Activated T-cell treated with anti-CD3 and anti-CD28 coated beads, Interleukin-2, amount 50 U/mL, for 72 hours (primary cell): ENCODE measurements around the gene FRY. TPM values are rescaled to one million over a fixed set of nuclear protein-coding genes. Genes with fewer than 3 reads are reported as not detected.

Experiments used
- ATAC-seq, 2 donors: fragments of 150-1000 bp; cut with Tn5 transposase; replicated peaks in 1 of 2; 2 replicates each; pipeline ENCODE4 v1.10.0; 2021; ENCODE audit warnings: moderate library complexity in 2 of 2, mild to moderate bottlenecking in 1 of 2
- DNase-seq, 2 donors: peaks; one replicate each; pipeline ENCODE4 v3.0.0; 2021 to 2022; ENCODE audit warnings: mixed read lengths in 1 of 2
- H3K27ac Mint-ChIP-seq: one replicate; pipeline ENCODE4 v1.8.0; 2022; ENCODE audit warnings: mild to moderate bottlenecking, moderate library complexity, mixed read lengths
- H3K27me3 Mint-ChIP-seq: one replicate; pipeline ENCODE4 v1.8.0; 2022; ENCODE audit warnings: low read depth, mixed read lengths
- H3K36me3 Mint-ChIP-seq, 2 donors: one replicate each; pipeline ENCODE4 v1.8.0; 2022; ENCODE audit warnings: mixed read lengths in 2 of 2, mild to moderate bottlenecking in 1 of 2; ENCODE audit not compliant: insufficient read depth in 2 of 2
- H3K4me1 Mint-ChIP-seq: one replicate; pipeline ENCODE4 v1.8.0; 2022; ENCODE audit warnings: low read depth, mixed read lengths
- H3K4me3 Mint-ChIP-seq, 2 donors: one replicate each; pipeline ENCODE4 v1.8.0; 2022; ENCODE audit warnings: mild to moderate bottlenecking in 2 of 2, mixed read lengths in 2 of 2, moderate library complexity in 2 of 2
- H3K9me3 Mint-ChIP-seq, 2 donors: one replicate each; pipeline ENCODE4 v1.8.0; 2022; ENCODE audit warnings: mixed read lengths in 2 of 2
- total RNA-seq, 2 donors: library from RNA; stranded (reverse); gene quantifications; one replicate each; pipeline ENCODE4 v1.2.3, GENCODE V29; 2022

Gene FRY
- total RNA-seq, 2 donors from 2014 or later = 6.5 to 7.6 TPM

DNA sequence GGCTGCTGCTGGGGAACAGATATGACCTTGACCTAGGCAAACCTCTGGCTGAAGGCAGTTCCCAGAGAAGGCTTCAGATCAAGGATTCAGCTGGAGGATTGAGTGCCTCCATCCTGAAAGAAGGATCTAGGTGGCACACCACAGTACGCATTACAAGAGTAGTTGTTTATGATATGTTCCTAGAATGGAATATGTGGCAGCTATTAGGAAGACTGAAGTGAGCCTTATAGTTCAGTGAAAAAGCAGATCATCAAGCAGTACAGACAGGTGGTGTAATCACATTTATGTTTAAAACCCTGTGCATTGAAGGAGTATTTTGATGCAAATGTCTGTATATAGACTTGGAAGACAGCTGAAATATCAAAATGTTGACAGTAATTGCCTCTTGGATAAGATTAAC, 167.6 kb downstream of the FRY start:
- H3K4me3 Mint-ChIP-seq = no peak overlapping the region
- H3K4me1 Mint-ChIP-seq = no peaks in the 10 kb centered on the region
- no peaks in the 10 kb centered on the region for H3K36me3 Mint-ChIP-seq
- no peaks in the 10 kb centered on the region for H3K9me3 Mint-ChIP-seq
- no peak overlapping the region for H3K27ac Mint-ChIP-seq
- DNase-seq (no peak), ATAC-seq (no peak)
- H3K27me3 Mint-ChIP-seq = no peaks in the 10 kb centered on the region

DNA sequence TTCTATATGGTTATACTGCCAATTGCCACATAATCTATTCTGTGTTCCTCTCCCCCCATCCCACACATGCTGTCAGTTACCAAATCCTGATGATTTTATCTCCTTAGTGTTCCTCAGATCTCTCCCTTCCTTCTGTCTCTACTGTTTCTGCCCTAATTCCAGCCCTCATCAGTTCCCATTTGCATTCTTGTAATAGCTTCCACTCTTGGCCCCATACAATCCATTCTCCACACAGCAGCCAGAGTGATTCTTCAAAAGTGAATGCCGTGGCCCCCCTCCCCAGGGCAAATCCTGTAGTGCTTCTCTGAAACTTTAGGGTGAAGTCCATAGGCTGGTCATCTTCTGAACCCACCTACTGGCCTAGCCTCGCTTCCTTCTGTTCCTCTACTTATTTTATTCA, 169.2 kb downstream of the FRY start:
- no peaks in the 10 kb centered on the region for H3K9me3 Mint-ChIP-seq
- DNase-seq (no peak), ATAC-seq (no peak)
- H3K27ac Mint-ChIP-seq = no peak overlapping the region
- H3K36me3 Mint-ChIP-seq = no peaks in the 10 kb centered on the region
- no peaks in the 10 kb centered on the region for H3K27me3 Mint-ChIP-seq
- H3K4me3 Mint-ChIP-seq = no peak overlapping the region
- H3K4me1 Mint-ChIP-seq = no peaks in the 10 kb centered on the region

DNA sequence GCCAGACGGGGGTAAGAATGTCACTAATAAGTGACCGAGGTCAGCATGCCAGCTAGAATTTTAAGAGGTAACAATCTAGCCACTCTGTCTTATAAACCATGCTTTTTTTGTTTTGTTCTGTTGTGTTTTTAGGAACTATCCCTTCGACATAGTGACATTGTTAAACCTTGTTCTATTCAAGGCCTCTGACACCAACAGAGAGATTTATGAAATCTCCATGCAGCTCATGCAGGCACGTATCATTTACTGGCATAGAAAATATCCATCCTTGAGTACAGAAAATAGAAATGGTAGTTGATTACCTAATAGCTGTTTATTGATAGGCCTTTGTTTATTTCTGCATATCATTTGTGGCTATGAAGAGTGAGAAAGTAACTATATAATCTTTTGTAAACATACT, 170.2 kb downstream of the FRY start:
- no peak overlapping the region for H3K27ac Mint-ChIP-seq
- H3K36me3 Mint-ChIP-seq = no peaks in the 10 kb centered on the region
- ATAC-seq (no peak), DNase-seq (no peak)
- no peaks in the 10 kb centered on the region for H3K4me1 Mint-ChIP-seq
- no peak overlapping the region for H3K4me3 Mint-ChIP-seq
- H3K9me3 Mint-ChIP-seq = no peaks in the 10 kb centered on the region
- H3K27me3 Mint-ChIP-seq = no peaks in the 10 kb centered on the region

DNA sequence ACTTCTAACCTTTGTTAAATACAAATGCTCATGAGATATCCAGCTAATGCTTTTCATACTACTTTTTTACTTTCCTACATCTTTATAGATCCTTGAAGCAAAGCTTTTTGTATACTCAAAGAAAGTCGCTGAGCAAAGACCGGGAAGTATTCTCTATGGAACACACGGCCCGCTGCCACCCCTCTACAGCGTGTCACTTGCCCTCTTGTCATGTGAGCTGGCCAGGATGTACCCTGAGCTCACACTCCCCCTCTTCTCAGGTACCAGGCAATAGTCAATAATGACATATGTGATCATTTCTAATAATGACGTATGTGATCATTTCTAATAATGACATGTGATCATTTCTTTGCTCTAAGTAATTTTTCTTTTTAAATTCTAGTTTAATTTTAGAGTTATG, 170.7 kb downstream of the FRY start:
- ATAC-seq (no peak), DNase-seq (no peak)
- H3K4me1 Mint-ChIP-seq = no peaks in the 10 kb centered on the region
- no peaks in the 10 kb centered on the region for H3K27me3 Mint-ChIP-seq
- no peaks in the 10 kb centered on the region for H3K9me3 Mint-ChIP-seq
- no peak overlapping the region for H3K4me3 Mint-ChIP-seq
- H3K27ac Mint-ChIP-seq = no peak overlapping the region
- H3K36me3 Mint-ChIP-seq = no peaks in the 10 kb centered on the region

DNA sequence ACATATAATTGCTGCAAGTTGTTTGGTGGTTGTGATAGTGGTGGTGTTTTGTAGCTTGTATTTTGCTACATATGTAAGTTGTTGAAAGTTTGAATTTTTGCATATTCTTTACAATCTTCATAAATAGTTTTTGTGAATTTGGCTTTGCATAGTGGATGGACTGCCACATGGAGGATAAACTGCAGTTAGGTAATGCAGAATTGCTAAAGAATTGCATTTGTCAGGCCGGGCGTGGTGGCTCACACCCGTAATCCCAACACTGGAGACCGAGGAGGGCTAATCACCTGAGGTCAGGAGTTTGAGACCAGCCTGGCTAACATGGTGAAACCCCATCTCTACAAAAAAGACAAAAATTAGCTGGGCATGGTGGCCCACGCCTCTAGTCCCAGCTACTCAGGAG, 171.6 kb downstream of the FRY start:
- Mint-ChIP-seq H3K4me1 (no peaks in the 10 kb centered on the region), H3K27me3 (no peaks in the 10 kb centered on the region), H3K27ac (no peak overlapping the region), H3K4me3 (no peak overlapping the region), H3K9me3 (no peaks in the 10 kb centered on the region), H3K36me3 (no peaks in the 10 kb centered on the region)
- ATAC-seq (no peak), DNase-seq (no peak)

DNA sequence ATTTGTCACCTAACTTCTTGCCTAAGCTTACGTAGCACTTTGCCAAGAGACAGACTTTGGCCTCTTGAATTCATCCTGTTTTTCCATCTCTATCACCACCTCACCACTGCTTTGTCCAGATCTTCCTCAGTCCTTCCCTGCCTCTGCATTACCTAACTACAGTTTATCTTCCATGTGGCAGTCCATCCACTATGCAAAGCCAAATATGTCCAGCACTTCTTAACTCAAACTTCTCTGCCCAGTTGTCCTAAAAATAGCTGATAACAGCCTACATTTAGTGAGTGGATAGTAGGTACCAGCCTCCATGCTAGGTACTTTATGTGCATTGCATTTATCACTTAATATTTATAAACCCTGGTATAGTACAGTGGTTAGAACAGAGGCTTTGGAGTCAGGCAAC, 172.2 kb downstream of the FRY start:
- DNase-seq (no peak), ATAC-seq (no peak)
- Mint-ChIP-seq H3K4me1 (no peaks in the 10 kb centered on the region), H3K27ac (no peak overlapping the region), H3K36me3 (no peaks in the 10 kb centered on the region), H3K4me3 (no peak overlapping the region), H3K9me3 (no peaks in the 10 kb centered on the region), H3K27me3 (no peaks in the 10 kb centered on the region)

DNA sequence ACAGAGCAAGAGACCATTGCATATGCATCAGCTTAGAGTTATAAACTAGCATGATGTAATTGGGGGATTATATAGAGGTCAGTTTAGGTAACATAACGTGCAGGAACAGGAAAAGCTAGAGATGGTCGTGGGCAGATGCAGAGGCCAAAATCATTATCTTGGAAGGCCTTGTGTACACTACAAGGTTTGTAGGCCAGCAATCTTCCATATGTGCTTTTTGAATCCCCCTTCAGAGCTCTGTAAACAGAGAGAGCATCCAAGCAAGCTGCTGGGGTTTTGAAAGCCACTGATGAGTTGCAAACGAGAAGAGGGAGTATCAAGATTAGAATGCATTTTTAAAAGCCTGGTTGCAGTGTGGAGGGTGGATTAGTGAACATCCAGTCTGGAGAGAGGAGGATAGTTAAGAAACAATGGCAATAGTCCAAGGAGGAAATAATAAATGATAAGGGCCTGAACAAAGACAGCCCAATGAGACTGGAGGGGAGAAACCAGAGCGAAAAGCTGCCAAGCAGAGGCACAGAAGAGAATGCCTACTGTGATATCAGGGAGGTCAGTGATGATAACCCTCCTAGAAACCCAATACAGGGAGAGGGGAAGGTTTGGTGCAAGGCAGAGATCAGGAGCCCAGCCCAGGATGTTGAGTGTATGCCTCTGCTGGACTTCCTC, 174.0 kb downstream of the FRY start:
- no peak overlapping the region for H3K4me3 Mint-ChIP-seq

DNA sequence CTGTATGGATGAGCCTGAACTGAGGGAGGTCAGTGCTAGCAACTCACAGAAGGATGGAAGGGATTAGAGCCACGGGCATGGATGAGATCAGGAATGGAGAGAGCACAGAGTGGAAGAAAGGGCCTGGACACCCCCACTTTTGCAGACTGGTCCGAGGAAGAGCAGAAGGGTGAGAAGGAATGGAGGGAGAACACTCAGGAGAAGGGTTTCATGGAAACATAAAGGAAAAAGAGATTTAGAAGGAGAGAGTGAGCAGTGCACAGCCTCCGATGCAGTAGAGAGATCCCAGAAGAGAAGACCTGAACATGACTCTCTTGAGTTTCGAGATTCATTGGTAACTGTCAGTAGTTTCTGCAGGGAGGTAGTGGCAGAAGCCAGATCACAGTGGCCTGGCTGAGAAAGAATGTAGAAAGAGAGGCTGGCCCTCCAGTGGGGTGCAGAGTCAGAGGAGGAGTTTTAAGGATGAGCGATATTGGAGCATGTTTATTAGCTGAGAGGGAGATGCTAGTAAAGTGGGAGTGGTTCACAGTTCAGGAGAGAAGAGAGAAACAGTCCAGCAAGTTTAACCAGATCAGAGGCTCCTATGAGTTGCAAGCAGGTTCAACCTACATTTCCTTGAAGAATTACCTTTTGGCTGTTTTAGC, 174.6 kb downstream of the FRY start:
- H3K4me3 Mint-ChIP-seq = no peak overlapping the region
- H3K9me3 Mint-ChIP-seq = no peaks in the 10 kb centered on the region
- H3K4me1 Mint-ChIP-seq = no peaks in the 10 kb centered on the region
- H3K27ac Mint-ChIP-seq = no peak overlapping the region
- H3K27me3 Mint-ChIP-seq = no peaks in the 10 kb centered on the region
- ATAC-seq (no peak), DNase-seq (no peak)
- no peaks in the 10 kb centered on the region for H3K36me3 Mint-ChIP-seq

More for the DNA sequence above, 174.0 kb downstream of the FRY start:
- Mint-ChIP-seq H3K27me3 (no peaks in the 10 kb centered on the region), H3K4me1 (no peaks in the 10 kb centered on the region), H3K9me3 (no peaks in the 10 kb centered on the region), H3K27ac (no peak overlapping the region), H3K36me3 (no peaks in the 10 kb centered on the region)
- DNase-seq (no peak), ATAC-seq (no peak)

DNA sequence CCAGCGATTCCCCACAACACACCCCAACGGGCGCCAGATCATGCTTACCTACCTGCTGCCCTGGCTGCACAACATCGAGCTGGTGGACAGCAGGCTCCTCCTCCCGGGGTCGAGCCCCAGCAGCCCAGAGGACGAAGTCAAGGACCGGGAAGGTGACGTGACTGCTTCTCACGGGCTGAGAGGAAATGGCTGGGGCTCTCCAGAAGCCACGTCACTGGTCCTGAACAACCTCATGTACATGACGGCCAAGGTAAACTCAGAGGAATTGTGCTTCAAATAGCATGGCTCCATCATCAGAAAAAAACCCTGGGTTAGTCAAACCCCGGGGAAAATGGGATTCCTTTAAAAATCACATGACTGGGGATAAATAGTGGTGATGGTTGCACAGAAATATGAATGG, 177.3 kb downstream of the FRY start:
- Mint-ChIP-seq H3K4me1 (no peaks in the 10 kb centered on the region), H3K27me3 (no peaks in the 10 kb centered on the region), H3K9me3 (no peaks in the 10 kb centered on the region), H3K4me3 (no peak overlapping the region), H3K27ac (no peak overlapping the region), H3K36me3 (no peaks in the 10 kb centered on the region)
- ATAC-seq (no peak), DNase-seq (no peak)

DNA sequence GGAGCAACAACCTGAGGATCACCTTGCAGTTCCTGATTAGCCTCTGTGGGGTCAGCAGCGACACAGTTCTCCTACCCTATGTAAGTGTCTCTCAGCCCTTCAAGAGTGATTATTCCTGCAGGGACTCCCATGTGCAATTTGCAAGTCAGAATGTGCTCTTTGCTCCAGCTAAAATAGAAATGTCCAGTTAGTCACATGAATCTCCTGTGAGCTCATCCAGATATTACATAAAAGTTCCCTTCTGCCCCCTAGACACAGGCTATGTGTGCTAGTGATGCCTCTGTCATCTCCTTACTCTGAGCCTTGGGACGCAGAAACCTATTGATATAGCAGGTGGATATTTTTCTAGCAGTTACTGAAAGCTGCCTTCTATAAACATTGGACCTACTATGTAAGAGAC, 178.1 kb downstream of the FRY start:
- H3K27ac Mint-ChIP-seq = no peak overlapping the region

DNA sequence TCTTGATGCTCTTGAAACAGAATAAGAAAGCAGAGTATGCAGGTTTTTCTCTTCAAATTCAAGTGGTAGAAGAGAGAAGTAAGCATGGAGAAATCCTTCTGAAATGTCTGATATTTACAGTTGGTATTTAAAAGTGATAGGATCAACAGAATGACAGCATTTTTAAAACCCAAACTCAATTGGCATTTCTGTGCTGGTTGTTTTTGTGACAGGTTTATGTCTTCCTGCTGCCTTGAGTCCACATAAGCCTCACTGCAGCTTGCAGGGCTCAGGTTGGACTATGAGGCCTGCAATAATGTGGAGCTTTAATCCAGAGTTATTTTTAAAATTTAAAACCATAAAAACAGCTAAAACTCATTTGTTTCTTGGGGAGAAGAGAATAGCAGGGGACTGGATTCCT, 178.5 kb downstream of the FRY start:
- no peaks in the 10 kb centered on the region for H3K36me3 Mint-ChIP-seq
- H3K4me1 Mint-ChIP-seq = no peaks in the 10 kb centered on the region
- ATAC-seq = no peak
- no peak overlapping the region for H3K27ac Mint-ChIP-seq
- no peaks in the 10 kb centered on the region for H3K27me3 Mint-ChIP-seq
- no peaks in the 10 kb centered on the region for H3K9me3 Mint-ChIP-seq
- DNase-seq = no peak
- no peak overlapping the region for H3K4me3 Mint-ChIP-seq

More for the DNA sequence above, 178.1 kb downstream of the FRY start:
- ATAC-seq (no peak), DNase-seq (no peak)
- no peaks in the 10 kb centered on the region for H3K36me3 Mint-ChIP-seq
- H3K9me3 Mint-ChIP-seq = no peaks in the 10 kb centered on the region
- H3K4me1 Mint-ChIP-seq = no peaks in the 10 kb centered on the region
- no peak overlapping the region for H3K4me3 Mint-ChIP-seq
- no peaks in the 10 kb centered on the region for H3K27me3 Mint-ChIP-seq

DNA sequence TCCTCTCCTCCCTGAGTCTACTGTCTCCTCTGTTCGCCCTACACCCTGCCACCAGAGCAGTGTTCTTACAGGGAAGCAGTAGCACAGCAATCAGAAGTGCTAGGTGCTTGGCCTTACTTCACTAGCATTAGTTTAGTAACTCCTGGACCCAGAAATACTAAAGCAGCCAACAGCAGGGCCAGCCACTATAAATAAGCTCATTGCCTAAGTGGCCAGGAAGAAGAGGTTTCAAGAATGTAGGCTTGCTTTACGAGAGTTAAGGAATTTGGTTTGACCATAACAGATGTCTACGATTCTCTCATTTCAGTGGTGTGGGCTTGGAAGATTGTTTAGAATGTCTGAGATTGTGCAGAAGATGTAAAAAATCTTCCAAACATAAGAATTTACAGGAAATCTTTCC, 180.2 kb downstream of the FRY start:
- no peak for DNase-seq
- no peaks in the 10 kb centered on the region for H3K36me3 Mint-ChIP-seq

DNA sequence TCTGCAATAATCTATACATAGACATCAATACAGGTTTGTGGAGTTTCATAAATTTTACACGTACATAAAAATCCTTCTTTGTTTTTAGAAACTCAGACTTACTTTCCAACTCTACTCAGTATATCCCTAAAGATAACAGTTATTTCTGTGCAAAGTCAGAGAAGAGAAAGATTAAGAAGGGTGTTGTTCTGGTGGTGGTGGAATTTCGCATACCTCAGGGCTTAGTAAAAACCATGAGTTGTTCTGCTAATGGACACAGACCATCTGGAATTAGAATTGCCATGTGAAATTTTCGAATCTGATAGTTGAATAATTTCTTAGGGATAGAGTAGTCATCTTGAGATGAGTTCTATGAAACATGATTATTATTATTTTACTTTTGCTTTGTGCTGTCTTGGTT, 180.8 kb downstream of the FRY start:
- ATAC-seq = no peak
- no peak for DNase-seq
- H3K4me3 Mint-ChIP-seq = no peak overlapping the region
- no peak overlapping the region for H3K27ac Mint-ChIP-seq
- no peaks in the 10 kb centered on the region for H3K27me3 Mint-ChIP-seq
- no peaks in the 10 kb centered on the region for H3K36me3 Mint-ChIP-seq
- H3K9me3 Mint-ChIP-seq = no peaks in the 10 kb centered on the region
- no peaks in the 10 kb centered on the region for H3K4me1 Mint-ChIP-seq

More for the DNA sequence above, 180.2 kb downstream of the FRY start:
- Mint-ChIP-seq H3K27me3 (no peaks in the 10 kb centered on the region), H3K27ac (no peak overlapping the region), H3K4me1 (no peaks in the 10 kb centered on the region), H3K9me3 (no peaks in the 10 kb centered on the region), H3K4me3 (no peak overlapping the region)
- no peak for ATAC-seq

DNA sequence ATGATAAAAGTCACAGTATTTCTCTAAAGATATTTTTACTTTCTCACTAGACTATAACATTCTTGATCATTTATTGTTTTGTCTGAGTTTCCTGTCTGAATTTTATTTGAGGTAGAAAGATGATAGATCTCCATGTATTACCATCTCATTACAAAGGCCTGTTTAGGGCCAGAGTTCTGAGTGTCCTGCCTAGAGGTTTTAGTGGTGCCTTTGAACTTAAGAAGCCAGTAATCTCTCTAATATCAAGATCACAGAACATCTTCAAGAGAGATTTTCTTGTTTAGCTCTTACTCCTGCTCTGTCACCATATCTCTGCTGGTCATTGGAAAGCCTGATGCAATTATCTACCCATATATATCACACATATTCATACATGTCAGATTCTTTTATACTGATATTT, 182.1 kb downstream of the FRY start:
- Mint-ChIP-seq H3K27ac (no peak overlapping the region), H3K9me3 (no peaks in the 10 kb centered on the region), H3K4me3 (no peak overlapping the region), H3K36me3 (no peaks in the 10 kb centered on the region), H3K4me1 (no peaks in the 10 kb centered on the region), H3K27me3 (no peaks in the 10 kb centered on the region)
- ATAC-seq (no peak), DNase-seq (no peak)
